8988T (cell line): ENCODE measurements around the gene NPIPA5.
A peak's percentile ranks its signal among the peaks of the same experiment; 100 is the strongest.
"Not testable (repeated sequence)": the region's sequence is repeated elsewhere in the genome, so short reads cannot be mapped to it uniquely, and the experiment has no call there.

ENCODE experiments used
- DNase-seq: peaks from one replicate; pipeline ENCODE4 v3.0.0; 2011

The NPIPA5 gene

DNA sequence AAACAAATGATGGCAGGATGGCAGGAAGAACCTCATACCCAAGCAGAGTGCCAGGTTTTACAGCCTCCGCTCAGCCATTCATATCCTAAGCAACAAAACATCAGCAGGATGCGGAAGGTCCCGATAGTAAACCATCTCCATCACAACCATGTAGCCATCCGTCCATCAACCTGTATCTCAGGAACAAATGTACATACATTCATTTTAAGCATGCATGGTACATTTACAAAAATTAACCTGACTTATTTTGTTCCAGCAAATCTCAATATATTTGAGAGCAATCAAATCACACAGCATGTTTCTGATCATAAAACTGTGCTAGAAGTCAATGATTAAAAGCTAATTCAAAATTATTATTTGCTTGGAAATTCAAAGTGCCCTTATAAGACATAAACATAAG, at the start of gene NPIPA5:
TSS of gene NPIPA5 (minus strand) at position 101 of the 400 bp plus-strand sequence. CDS start at position 101, 0 bp downstream.
- DNase-seq: not testable (repeated sequence)

DNA sequence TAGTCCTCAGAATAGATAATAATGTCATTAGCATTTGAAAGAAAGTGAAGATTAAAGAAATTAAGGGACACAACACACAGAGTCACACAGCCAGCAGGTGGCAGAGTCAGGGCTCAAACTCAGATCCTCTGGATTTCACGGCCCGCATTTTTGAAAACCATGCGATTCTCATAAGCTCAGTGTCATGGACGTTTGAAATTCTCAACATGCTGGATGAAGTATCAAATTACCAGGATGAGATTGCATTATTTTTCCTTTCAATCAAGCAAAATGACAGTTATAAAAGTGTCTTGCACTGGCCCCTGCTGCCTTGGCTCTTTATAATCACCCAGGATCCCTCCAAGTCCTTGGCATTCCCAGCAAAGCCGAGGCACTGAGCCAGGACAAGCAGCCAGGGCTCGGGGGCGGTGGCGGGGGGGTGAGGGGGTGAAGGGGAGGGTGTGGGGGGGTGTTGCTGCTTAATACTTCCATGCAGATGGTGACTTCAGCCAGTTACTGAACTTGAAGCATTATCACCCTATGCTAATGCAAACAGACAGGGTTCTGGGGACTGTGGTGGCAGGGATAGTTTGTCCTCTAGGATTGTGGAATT, 49.6 kb upstream of the NPIPA5 start:
- DNase-seq: peak; percentile 21

DNA sequence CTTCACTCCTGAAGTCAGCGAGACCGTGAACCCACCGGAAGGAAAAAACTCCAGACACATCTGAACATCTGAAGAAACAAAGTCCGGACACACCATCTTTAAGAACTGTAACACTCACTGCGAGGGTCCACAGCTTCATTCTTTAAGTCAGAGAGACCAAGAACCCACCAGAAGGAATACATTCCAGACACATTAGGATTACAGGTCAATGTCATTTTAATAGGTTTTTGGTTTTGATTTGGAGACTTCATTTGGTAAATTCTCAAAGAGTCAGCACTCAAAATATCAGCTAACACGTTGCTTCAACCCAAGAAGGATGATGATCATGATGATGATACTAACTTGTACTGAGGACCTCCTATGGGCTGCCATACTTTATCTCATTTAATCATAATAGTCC, 48.7 kb upstream of the NPIPA5 start:
- DNase-seq: no peak

DNA sequence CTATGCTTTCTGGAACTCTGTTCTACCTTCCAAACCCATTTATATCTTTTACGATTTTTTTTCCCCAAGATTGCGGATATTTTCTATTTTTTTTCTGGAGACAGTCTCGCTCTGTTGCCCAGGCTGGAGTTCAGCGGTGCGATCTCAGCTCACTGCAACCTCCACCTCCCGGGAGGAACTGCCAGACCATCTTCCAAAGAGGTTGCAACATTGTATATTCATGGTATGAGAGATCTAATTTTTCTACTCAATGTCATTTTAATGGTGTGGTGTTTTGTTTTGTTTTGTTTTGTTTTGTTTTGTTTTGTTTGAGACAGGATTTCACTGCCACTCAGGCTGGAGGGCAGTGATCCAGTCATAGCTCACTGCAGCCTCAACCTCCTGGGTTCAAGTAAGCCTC, 47.8 kb upstream of the NPIPA5 start:
- no peak for DNase-seq

DNA sequence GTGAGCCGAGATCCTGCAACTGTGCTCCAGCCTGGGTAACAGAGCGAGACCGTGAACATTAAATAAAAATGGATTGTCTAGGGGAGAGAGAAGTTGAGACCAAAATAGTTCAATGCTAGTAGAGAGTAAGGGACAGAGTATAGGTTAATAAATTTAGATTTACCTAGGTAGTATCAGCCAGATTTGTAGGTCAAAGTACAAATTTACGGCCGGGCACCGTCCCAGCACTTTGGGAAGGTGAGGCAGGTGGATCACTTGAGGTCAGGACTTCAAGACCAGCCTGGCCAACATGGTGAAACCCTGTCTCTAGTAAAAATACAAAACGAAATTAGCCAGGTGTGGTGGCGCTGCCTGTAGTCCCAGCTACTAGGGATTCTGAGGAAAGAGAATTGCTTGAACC, 44.1 kb upstream of the NPIPA5 start:
- DNase-seq: no peak

DNA sequence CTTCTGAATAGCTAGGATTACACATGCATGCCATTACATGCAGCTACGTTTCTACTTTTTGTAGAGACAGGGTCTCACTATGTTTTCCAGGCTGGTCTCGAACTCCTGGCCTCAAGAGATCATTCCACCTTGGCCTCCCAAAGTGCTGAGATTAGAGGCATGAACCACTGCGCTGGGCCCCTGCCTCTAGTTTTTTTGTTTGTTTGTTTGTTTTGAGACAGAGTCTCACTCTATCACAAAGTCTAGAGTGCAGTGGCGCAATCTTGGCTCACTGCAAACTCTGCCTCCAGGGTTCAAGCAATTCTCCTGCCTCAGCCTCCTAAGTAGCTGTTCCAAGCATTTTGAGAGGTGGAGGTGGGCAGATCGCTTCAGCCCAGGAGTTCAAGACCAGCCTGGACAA, 43.6 kb upstream of the NPIPA5 start:
- DNase-seq: not testable (repeated sequence)

DNA sequence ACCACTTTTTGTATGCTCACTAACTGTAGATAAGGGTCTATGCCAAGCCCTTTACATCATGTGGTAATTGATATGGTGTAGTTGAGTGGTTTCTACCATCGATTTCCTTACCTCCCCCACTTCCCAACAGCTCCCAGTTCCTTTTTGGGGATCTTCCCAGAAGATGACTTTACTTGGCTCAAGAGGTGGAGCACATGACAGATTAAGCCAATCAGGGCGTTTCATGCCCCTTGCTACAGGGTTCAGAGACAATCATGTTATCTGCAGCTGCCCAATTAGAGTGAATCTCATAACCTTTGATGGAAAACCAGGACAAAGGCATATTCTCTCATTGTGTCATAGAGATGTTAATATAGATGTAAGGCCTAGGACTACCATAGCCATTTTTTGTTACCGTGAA, 40.1 kb upstream of the NPIPA5 start:
- no peak for DNase-seq

DNA sequence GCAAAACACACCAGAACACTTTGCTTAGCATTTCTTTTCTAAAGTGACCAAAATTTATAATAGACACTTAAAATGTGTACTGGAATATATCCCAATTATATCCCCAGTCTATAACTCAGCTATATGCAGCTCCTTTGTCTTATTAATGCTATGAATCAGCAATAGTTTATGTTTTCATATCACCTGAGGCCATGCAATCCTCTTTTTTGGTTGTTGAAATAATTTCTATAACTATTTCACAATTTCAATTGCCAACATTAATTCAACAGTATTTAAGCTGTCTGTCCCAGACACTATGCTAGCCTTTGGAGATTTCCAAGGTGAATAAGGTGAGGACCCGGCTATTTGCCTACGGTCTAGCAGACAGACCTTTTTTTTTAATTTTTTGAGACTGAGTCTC, 39.1 kb upstream of the NPIPA5 start:
- DNase-seq: no peak

DNA sequence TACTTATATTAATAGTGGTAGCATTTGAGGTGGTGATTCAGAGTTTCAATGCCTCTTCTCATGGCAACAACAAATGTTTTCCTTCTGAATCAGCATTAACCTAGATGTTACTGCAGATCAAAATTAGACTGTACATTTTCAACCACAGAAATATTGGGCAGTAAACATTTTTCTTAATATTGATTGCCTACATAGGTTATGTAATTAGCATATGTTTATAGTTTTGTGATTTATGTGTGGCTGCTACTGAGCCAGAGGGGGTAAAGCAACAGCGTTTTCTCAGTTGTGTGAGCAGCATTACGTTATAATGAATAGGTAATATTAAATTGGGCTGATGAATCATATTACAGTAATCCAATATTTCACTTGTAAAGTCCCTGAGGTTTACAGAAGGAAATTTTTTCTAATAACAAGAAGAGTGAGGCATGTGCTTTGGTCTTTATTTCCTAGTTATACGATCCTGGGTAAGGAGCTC, 37.5 kb upstream of the NPIPA5 start:
- no peak for DNase-seq

DNA sequence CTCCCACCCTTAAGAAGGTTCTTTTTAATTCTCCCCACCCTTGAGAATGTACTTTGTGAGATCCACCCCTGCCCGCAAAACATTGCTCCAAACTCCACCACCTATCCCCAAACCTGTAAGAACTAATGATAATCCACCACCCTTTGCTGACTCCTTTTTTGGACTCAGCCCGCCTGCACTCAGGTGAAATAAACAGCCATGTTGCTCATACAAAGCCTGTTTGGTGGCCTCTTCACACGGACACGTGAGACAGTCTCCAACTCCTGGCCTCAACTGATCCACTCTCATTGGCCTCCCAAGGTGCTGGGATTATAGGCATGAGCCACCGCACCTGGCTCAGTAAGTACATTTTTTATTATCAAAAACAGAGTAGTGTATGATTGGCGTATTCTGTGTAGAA, 31.4 kb upstream of the NPIPA5 start:
- not testable (repeated sequence) for DNase-seq

DNA sequence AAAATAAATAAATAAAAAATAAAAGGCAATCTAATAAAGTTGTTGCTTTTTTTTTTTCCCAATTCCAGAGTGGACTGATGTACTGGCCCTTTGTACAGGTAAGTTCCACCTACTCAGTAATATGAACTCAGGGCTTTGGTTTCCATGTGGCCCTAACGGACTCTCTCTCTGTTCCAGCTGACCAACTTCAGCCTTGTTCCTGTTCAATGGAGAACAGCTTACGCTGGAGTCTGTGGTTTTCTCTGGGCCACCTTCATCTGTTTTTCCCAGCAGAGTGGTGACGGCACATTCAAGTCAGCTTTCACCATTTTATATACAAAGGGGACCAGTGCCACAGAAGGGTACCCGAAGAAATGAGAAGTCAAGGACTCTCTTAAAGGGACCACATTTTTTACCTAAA, 29.7 kb upstream of the NPIPA5 start:
- not testable (repeated sequence) for DNase-seq

DNA sequence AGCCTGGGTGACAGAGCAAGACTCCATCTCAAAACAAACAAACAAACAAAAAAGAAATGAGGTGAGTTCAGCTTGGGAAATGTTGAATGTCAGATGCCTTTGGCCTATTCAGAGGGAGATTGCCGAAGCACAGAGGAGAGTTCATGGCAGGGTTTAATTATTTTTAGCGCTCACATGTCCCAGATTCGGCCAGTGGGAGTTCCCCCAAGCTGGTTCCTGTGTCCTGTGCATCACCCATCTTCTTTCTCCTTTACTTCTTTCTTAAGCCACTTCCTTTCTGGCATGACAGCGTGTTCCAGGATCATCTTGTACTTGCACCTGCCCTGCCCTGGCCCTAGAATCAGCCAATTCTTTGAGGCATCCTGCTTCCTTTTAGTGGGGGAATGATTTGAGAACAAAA, 26.7 kb upstream of the NPIPA5 start:
- no peak for DNase-seq

DNA sequence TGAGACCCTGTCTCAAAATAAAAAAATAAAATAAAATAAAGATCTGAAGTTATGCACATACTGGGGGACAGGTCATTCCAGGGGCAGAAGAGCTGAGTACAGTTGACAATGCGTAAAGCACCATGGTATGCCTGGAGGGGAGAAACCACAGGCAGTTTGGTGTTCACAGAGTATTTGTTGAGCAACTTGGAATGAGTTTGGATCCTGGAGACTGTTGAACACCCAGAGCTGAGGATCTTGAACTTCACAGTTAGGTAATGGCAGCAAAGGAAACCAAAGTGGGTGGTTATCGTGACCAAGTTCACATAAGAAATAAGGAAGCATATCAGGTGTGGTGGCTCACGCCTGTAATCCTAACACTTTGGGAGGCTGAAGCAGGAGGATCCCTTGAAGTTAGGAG, 26.0 kb upstream of the NPIPA5 start:
- not testable (repeated sequence) for DNase-seq

DNA sequence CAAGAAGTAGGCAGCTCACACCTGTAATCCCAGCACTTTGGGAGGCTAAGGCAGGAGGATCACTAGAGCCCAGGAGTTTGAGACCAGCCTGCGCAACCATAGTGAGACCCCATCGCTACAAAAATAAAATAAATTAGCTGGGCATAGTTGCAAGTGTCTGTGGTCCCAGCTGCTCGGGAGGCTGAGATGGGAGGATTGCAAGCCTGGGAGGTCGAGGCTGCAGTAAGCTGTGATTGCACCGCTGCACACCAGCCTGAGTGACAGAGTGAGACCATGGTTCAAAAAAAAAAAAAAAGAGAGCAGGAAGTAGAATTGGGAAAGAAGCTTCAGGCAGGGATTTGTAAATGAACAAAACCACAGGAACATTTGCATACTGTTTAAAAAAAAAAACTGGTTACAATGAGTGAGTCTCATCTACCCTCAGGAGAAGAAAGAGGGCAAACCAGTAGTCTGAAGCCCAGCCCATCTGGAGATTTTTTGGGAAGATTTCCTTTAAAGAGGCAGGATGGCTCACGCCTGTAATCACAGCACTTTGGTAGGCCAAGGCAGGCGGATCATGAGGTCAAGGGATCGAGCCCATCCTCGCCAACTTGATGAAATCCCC, 25.4 kb upstream of the NPIPA5 start:
- DNase-seq: no peak

DNA sequence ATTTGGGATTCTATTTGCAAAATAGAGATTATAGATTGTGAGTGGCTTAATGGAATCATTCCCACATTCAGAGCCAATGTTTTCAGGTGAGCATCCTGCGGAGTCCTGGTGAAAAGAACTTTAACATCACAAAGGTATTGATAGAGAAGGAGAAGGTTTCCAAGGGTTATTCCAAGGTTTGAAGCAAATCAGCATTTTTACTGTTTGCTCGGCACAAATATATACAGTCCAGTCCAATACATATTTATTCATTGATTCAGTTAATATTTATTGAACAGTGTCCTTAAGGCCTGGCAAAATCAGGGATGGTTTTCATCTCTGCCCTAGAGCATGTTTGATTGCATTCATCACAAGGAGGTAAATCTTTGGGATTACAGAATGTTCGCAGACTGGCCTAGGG, 23.9 kb upstream of the NPIPA5 start:
- no peak for DNase-seq

DNA sequence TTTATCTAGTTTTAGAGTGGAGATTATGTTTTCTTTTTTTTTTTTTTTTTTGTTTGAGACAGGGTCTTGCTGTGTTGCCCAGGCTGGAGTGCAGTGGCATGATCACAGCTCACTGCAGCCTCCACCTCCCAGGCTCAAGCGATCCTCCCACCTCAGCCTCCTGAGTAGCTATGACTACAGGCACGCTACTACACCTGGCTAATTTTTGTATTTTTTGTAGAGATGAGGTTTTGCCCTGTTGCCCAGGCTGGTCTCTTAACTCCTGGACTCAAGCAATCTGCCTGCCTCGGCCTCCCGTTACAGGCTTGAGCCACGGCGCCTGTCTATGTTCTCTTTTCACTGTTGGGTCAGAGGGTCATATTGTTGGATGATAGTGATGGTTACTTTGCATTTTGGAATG, 22.2 kb upstream of the NPIPA5 start:
- not testable (repeated sequence) for DNase-seq

DNA sequence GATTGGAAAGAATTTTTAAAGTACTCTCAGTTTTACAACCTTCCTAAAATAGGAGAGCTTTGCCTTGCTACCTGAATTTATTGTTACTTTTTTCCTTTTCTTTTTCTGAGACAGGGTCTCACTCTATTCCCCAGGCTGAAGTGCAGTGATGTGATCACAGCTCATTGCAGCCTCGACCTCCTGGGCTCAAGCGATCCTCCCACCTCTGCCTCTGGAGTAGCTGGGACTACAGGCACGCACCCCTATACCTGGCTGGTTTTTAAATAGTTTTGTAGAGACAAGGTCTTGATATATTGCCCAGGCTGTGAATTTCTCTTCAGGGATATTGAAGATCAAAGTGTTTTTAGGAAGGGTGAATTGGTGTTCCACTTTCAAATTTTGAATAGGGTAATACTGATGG, 21.2 kb upstream of the NPIPA5 start:
- DNase-seq: no peak

DNA sequence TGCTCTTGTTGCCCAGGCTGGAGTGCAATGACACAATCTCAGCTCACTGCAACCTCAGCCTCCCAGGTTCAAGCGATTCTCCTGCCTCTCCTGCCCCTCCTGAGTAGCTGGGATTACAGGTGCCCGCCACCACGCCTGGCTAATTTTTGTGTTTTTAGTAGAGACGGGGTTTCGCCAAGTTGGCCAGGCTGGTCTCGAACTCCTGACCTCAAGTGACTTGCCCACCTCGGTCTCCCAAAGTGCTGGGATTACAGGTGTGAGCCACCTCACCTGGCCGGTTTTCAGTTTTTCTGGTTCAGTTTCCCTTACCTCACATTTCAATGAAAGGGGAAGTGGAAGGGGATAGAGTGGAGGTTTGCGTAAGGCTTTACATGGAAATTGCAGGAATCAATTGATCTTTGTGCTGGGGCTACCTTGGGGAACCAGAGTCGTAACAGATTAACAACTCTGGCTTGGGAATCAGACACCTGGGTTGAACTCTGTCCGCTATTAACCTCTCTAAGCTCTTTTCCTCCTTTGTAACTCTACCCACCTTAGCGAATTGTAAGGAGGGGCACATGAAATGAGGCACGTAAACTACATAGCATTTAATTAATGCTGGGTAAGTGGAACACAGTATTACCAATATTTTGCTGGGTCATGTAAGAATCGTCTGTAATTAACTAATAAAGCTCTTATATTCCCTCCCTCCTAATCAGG, 20.7 kb upstream of the NPIPA5 start:
- DNase-seq: no peak

DNA sequence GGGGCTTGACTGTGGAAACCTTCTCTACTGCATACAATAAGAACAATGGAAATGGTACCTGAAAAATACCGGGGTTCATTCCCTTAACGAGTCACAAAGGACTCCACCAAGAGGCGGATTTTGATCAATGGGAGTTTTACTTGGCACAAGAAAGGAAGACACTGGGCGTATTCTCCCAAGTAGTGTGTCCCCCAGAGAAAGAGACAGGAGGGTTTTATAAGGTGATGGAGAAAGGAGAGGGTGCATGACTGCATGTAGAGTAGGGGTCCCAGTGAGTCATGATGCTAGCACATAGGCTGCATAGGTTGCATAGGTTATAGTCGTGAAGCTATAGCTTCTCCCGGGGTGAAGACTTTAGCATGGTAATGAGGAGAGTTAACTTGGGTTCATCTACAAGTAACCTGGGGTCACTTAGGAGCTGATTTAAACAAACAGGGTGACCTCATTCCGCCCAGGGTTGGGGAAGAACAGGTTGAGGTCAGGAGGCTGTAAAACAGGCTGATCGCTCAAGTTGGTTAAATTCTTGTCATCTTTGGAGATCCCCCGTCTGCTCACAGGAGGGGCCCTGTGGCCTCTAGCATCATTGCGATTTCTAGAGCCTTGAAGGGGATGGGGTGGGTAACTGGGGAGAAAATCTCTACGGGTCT, 19.0 kb upstream of the NPIPA5 start:
- no peak for DNase-seq

DNA sequence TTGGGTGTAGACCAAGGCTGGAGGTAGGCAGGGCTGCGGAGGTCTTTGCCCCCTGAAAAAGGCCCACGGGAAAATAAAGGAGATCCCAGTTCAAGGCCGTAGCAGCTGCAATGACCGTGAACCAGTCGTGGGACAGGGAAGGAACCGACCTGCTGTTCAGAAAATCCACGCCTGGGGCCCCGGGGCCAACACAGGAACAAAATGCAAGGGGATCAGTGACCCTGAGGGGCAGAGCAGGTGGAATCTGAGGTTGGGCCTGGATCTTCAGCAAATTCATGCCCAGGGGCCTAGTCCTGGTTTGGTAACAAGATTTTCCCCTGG, 18.4 kb upstream of the NPIPA5 start:
- DNase-seq: not testable (repeated sequence)

DNA sequence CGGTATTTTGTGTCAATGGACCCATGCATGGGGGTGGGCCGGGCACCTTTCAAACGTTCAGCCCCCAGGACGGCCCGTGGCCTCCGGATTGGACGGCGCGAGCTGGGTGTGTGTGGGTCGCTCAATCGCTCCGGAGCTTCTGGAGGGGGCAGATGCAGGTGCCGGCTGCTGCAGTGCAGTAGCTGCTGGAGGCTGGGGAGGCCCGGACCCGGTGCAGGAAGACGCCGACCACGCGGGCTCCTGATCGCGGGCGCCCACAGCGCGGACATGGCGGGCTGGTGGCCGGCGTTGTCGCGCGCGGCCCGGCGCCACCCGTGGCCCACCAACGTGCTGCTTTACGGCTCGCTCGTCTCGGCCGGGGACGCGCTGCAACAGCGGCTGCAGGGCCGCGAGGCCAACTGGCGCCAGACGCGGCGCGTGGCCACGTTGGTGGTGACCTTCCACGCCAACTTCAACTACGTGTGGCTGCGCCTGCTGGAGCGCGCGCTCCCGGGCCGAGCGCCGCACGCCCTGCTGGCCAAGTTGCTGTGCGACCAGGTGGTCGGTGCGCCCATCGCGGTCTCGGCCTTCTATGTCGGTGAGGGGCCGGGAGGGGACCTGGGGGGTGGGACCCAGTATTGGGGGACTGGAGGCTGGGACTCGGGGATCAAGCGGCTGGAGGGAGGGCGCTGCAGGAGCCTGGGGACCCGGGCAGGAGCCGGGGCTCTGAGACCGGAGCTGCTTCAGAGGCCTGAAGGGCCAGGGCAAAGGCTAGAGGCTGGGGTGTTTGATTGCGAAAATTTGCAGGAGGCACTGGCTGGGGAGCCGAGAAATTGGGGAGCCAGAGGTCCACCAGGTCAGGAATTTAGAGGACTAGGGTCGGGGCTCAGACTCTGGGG, 17.8 kb upstream of the NPIPA5 start, which contains the start of gene MPV17L:
TSS of gene MPV17L (plus strand) at position 124 of the 878 bp plus-strand sequence. CDS start at position 268, 144 bp downstream.
- DNase-seq: not testable (repeated sequence)

DNA sequence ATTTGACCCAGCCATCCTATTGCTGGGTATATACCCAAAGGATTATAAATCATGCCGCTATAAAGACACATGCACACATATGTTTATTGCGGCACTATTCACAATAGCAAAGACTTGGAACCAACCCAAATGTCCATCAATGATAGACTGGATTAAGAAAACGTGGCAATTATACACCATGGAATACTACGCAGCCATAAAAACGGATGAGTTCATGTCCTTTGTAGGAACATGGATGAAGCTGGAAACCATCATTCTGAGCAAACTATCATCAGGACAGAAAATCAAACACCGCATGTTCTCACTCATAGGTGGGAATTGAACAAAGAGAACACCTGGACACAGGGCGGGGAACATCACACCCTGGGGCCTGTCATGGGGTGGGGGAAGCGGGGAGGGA, 14.9 kb upstream of the NPIPA5 start:
- not testable (repeated sequence) for DNase-seq

DNA sequence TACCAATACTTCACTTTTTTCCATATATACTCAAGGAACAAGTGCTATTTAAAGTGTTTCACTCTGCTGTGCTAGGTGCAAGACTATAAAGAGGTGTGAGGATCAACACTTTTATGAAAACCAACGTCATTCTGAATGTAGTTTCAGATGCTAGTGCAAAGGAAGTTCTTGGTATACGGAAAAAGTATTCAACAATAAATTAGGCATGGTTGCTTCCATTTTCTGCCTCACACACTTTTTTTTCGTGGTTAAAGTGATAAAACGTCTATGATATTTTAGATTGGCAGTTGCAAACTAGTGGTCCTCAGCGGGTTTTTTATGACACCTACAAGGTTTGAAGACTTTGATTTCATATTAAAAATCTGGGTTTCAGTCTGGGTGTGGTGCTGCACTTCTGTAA, 11.8 kb upstream of the NPIPA5 start:
- not testable (repeated sequence) for DNase-seq
